ENCODE measurements around the gene RPL6.

Gene RPL6

DNA sequence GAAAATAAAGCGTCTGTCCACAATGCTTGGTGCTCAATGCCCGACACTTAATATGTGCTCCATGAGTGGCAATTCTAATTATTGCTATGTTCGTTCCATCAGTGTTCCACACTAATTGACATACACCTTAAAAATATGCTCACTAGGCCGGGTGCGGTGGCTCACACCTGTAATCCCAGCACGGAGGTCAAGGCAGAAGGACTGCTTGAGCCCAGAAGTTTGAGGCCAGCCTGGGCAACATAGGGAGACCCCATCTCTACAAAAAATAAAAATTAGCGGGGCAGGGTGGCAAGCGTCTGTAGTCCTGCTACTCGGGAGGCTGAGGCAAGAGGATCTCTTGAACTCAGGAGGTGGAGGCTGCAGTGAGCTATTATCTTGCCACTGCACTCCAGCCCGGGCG lies 26.5 kb downstream of the RPL6 start:
- peak overlapping the region; percentile 73 for H3K4me3 ChIP-seq (replicated peaks; ENCODE audit: low read depth, low read length)
- no peak for DNase-seq (ENCODE audit: low read depth)
- TF ChIP-seq, protein P1, sequence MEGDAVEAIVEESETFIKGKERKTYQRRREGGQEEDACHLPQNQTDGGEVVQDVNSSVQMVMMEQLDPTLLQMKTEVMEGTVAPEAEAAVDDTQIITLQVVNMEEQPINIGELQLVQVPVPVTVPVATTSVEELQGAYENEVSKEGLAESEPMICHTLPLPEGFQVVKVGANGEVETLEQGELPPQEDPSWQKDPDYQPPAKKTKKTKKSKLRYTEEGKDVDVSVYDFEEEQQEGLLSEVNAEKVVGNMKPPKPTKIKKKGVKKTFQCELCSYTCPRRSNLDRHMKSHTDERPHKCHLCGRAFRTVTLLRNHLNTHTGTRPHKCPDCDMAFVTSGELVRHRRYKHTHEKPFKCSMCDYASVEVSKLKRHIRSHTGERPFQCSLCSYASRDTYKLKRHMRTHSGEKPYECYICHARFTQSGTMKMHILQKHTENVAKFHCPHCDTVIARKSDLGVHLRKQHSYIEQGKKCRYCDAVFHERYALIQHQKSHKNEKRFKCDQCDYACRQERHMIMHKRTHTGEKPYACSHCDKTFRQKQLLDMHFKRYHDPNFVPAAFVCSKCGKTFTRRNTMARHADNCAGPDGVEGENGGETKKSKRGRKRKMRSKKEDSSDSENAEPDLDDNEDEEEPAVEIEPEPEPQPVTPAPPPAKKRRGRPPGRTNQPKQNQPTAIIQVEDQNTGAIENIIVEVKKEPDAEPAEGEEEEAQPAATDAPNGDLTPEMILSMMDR (IDR thresholded peaks at IDR 0.05; ENCODE audit: low read length, missing control alignments): no peak

DNA sequence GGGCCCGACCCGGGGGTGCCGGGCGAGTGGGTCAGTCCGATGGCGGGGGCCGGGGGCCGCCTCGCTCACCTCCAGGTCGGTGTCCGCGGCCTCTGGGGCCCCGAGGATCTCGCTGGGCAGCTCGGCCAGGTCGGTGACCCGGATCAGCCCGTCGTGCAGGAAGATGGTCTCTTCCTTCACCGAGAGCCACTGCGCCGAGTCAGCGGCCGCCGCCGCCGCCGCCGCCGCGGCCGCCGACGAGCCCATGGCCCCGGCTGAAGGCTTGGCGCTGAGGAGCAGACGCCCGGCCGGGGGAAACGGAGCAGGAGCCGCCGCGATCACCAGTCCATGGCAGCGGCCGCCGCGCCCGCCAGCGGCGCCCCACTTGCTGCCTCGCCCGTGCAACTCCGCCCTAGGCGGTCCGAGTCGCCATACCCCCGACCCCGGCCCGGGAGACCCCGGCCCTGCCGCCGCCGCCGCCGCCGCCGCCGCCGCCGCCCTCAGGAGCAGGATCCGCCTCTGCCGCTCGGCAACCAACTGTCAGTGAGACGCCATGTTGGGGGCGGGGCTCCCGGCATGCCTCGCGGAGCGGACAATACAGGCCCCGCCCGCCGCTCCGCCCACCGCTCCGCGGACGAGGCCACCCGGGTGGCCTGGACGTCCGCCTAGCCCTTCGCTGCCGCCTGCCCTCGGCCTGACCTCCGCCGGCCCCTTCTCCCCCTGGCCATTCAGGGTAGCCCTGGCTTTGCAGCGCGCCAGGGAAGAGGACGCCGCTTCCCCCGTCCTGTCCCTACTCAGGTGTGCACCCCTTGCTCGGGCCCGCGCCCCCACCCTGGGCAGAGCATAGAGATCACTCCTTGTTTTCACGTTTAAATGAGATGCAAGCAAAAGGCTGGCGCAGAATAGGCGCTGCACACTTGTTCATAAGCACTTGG lies 27.3 kb downstream of the RPL6 start, which contains the start of gene HECTD4:
Gene HECTD4, minus strand, starts transcription at position 549 of the 914 bp plus-strand sequence. Its CDS starts 303 bp downstream, at position 246.
- H3K4me3 ChIP-seq (replicated peaks; ENCODE audit: low read depth, low read length): peak within 1 kb of the TSS; percentile 73
- DNase-seq (ENCODE audit: low read depth): peak; percentile 78
- TF ChIP-seq, protein P1 (IDR thresholded peaks at IDR 0.05; ENCODE audit: low read length, missing control alignments): no peak

DNA sequence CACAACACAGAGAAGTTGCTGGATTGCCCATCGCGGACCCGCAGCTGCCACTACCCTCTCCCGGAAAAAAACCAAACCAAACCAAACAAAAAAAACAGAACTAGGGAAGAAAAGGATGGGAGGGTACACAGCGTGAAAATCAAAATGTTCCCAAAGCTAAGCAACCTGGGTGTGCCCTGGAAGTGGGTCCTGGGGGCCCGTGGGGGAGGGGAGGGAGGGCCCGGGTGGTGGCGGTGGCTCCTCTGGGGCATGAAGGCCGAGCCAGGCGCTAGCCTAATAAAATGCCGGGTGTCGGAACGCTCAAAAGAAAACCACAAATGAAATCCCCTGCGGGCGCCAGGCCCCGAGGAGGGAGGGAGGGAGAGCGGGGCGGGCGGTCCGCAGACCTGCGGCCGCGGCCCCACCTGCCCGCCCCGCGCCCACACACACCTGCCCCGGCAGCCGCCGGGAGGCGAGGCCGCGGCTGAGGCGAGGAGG lies 28.0 kb downstream of the RPL6 start:
- peak overlapping the region; percentile 73 for H3K4me3 ChIP-seq (replicated peaks; ENCODE audit: low read depth, low read length)
- TF ChIP-seq, protein P1 (IDR thresholded peaks at IDR 0.05; ENCODE audit: low read length, missing control alignments): no peak
- no peak for DNase-seq (ENCODE audit: low read depth)

DNA sequence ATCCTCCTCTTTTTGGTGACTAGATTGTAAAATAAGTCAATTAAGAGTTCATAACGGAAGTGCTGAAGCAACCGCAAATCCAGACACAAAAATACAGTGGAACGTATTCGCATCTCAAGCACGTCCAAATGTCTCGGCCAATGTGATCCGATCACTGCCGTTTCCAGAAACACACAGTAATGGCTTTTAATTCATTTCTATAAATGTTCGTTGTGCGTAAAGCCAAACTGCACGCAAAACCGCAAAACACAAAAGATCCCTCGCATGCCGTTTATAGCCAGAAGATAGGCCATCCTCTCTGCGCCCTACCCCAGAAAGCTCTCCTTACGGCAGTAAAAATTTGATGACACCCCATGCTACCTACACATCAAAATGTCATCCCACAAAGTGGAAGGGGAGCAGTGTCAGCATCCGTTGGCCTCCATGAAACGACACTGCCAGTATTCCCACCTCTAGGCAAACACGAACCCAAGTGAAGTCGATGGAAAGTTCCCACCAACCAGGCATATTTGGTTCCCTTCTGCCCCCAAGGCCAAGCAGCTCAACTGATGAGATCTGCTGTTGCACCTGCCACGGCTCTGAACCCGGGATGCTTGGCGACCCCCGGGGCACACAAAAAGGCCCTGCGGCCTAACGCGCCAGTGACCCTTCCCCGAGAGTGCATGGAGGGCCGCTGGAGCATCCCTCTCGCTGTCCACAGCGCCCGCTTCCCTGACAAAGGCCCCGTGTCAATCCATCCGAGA lies 28.6 kb downstream of the RPL6 start:
- TF ChIP-seq, protein P1 (IDR thresholded peaks at IDR 0.05; ENCODE audit: low read length, missing control alignments): no peak
- no peak for DNase-seq (ENCODE audit: low read depth)
- peak overlapping the region; percentile 73 for H3K4me3 ChIP-seq (replicated peaks; ENCODE audit: low read depth, low read length)

DNA sequence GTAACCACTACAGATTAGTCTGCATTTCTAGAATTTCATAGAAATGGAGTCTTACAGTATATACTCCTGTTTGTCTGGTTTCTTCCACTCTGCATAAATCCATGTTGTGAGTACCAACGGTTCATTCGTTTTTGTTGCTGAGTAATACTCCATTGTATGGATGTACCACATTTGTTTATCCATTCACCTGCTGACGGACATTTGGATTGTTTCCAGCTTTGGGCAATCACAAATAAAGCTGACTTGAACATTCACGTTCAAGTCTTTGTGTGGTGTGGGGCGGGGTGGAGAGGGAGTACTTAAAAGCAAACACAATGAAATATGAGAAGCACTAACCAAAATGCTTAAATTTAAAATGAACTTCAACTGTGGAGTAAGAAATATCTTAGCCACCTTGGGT lies 34.3 kb downstream of the RPL6 start:
- TF ChIP-seq, protein P1 (IDR thresholded peaks at IDR 0.05; ENCODE audit: low read length, missing control alignments): no peak

DNA sequence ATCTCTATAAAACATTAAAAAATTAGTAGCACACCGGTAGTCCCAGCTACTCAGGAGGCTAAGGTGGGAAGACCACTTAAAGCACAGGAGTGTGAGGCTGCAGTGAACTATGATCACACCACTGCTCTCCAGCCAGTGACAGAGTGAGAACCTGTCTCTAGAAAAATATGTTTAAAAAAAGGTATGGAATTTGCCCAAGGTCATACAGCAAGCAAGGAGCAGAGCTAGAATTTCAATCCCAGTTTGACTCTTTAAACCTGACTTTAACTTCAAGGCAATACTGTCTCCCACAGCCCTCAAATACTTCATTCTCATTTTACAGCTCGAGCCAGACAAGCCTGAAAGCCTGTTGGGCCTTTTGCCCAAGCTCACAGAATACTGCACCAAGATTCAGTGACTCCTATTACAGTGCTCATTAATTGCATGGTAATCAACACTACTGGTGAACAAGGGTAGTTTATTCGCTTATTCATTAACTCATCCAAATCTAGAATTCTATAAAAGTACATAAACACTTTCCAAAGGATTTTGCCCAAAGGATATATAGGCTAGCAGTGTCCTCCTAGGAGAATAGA lies 35.2 kb downstream of the RPL6 start:
- TF ChIP-seq, protein P1 (IDR thresholded peaks at IDR 0.05; ENCODE audit: low read length, missing control alignments): no peak
- no peak overlapping the region for H3K4me3 ChIP-seq (replicated peaks; ENCODE audit: low read depth, low read length)
- DNase-seq (ENCODE audit: low read depth): no peak

More for the DNA sequence above, 34.3 kb downstream of the RPL6 start:
- H3K4me3 ChIP-seq (replicated peaks; ENCODE audit: low read depth, low read length): no peak overlapping the region
- no peak for DNase-seq (ENCODE audit: low read depth)

All from fibroblast of pulmonary artery (primary cell).